B cell (primary cell): ENCODE measurements around the gene PHACTR1.

Source experiments
- EZH2 ChIP-seq: IDR thresholded peaks from 2 replicates; pipeline ENCODE4 v1.6.1; 2012; ENCODE audit warnings: borderline replicate concordance, low read depth, mild to moderate bottlenecking, moderate library complexity, low read length; ENCODE audit not compliant: insufficient read depth, poor library complexity, severe bottlenecking
- TF ChIP-seq, protein P1 (sequence below): fragments of 200-600 bp; IDR thresholded peaks from one replicate; pipeline ENCODE4 v1.8.0; 2022; ENCODE audit warnings: antibody characterized with exemption, mild to moderate bottlenecking

DNA sequence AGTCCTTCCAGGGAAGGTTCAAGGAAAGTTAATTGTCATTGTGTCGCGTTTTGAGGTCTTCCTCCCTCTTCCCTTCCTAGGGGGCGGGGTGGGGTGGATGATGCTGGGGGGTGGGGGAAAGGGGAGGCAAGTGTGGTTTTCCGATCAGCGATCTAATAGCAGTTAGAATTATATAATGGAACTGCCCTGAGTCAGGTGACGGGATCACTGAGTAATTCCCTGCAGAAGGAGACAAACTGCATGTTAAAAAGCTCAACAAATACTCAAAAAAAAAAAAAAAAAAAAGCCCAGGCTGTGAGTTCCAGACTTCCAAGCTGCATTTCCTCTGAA lies 240.4 kb downstream of the PHACTR1 start:
- TF ChIP-seq, protein P1, sequence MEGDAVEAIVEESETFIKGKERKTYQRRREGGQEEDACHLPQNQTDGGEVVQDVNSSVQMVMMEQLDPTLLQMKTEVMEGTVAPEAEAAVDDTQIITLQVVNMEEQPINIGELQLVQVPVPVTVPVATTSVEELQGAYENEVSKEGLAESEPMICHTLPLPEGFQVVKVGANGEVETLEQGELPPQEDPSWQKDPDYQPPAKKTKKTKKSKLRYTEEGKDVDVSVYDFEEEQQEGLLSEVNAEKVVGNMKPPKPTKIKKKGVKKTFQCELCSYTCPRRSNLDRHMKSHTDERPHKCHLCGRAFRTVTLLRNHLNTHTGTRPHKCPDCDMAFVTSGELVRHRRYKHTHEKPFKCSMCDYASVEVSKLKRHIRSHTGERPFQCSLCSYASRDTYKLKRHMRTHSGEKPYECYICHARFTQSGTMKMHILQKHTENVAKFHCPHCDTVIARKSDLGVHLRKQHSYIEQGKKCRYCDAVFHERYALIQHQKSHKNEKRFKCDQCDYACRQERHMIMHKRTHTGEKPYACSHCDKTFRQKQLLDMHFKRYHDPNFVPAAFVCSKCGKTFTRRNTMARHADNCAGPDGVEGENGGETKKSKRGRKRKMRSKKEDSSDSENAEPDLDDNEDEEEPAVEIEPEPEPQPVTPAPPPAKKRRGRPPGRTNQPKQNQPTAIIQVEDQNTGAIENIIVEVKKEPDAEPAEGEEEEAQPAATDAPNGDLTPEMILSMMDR = no peak
- TF ChIP-seq EZH2 = no peak
